Activated CD4-positive, alpha-beta T cell treated with anti-CD3 and anti-CD28 coated beads, Interleukin-2, Interleukin-4, amounts not matched to agents 100 ng/mL and 50 ng/mL, durations not matched to agents 16 hours and 8 hours (primary cell): ENCODE data around the gene STAT4.

Experiments
- DNase-seq: peaks from one replicate; pipeline ENCODE4 v3.0.0-alpha.2; 2020; ENCODE audit warnings: low spot score

Gene STAT4, protein sequence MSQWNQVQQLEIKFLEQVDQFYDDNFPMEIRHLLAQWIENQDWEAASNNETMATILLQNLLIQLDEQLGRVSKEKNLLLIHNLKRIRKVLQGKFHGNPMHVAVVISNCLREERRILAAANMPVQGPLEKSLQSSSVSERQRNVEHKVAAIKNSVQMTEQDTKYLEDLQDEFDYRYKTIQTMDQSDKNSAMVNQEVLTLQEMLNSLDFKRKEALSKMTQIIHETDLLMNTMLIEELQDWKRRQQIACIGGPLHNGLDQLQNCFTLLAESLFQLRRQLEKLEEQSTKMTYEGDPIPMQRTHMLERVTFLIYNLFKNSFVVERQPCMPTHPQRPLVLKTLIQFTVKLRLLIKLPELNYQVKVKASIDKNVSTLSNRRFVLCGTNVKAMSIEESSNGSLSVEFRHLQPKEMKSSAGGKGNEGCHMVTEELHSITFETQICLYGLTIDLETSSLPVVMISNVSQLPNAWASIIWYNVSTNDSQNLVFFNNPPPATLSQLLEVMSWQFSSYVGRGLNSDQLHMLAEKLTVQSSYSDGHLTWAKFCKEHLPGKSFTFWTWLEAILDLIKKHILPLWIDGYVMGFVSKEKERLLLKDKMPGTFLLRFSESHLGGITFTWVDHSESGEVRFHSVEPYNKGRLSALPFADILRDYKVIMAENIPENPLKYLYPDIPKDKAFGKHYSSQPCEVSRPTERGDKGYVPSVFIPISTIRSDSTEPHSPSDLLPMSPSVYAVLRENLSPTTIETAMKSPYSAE

DNA sequence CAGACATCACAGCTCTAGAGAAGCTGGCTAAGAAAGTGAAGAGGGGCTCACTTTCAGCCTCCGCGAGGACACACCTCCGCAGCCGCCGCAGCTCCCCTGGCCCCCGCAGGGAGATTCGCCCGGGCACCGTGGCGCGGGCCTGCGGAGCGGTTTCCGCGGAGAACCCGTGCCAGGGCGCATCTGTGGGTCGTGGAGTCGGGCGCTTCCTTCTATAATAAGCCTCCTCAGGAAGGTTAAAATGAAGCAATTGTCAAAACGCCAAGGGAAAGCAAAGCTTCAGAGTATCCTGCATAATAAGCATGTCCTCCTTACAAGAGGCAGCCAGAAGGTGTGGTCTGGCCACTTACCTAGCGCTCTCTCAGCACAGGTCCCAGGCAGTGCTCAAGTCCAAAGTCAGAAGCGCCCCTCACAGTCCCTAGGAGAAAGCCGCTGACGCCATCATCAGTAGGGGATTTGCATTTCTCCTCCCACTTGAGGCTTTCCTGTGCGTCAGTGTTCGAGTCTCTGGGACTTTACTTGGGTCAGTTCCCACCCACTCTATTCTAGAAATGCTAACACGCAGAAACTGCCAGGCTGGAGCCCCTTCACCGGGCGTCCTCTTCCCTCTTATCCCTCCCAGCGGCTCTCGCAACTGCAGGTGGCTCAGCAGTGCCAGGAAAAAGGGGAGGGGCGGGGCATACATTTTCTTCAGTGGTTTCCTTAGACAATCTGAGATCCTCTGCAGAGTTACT is at the start of gene STAT4:
Gene STAT4, minus strand, starts transcription at position 395 of the 731 bp plus-strand sequence. CDS start 2,791 bp downstream, outside the sequence.
- DNase-seq: peak; percentile 81

DNA sequence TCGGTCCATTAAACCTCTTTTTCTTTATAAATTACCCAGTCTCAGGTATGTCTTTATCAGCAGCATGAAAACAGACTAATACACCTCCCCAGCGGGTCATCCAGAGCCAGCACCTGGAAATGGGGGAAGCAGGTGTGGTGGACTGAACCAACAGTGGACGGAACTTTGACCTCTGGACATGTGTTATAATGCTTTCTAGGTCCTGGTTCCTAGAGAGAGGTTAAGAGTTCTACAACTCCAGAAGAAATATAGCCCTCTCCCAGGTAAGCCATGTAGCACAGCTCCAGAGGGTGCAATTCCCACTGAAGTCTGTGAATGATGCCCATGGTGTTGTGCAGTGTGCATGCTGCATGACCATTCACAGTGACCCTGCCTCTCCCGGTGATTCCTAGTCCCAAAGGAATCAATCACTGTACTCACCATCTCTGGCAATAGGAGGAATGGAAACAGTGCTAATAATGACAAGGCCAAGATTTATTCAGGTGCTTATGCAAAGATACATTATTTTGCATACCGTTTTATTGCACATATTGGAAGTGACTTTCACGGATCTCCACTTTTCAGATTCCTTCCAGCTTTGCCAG is 49.2 kb upstream of the STAT4 start:
- no peak for DNase-seq

DNA sequence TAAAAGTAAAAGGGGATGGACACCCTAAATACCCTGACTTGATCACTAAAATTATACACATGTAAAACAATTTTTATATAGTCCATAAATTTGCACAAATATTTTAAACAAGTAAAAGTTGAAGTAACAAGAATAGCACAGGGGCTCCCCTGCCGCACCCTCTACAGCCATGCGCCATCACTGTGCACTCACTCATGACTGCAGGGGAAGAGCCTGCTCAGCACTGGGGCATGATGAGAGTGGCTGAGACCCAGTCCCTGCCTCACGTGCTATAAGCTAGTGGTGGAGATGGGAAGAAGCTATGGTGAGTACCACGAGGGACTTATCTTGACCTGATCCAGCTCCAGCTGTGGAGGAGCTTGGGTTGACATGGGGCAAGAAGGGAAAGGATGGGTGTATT is 47.5 kb upstream of the STAT4 start:
- DNase-seq: no peak

DNA sequence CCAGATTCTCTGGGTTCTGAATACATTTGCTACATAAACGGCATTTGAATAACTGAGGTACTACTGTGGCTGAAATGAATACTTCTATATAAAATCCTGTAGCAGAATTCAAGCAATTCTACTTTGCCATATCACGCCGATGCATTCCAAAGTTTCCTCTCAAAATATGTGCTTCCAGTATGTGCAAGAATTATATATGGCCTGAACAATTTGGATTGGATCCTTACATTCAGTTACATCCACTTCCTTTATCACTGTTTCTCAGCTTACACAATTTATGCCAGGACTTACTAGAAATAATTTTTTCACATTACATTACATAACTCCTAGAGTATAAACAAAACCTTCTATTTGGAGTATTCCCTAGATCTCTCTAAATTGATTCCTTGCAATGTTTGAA is 46.3 kb upstream of the STAT4 start:
- no peak for DNase-seq

DNA sequence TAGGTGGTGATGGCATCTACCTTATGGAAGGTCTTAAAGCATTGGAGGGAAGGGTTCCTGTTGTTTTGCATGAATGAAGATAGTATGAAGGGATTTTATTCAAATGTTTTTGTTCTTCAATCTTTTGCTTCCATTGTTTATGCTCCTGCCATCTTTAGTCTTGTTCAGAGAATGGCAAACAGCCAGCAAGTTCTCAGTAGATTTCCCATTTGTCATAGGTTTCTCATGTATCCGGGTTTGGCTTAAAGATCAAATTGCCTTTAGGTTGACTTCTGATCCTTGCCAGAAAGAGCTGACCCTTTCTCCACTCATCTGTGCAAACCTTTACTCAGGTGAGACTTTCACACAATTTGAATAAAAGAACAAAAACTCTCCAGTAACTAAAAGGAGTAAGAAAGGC is 44.2 kb upstream of the STAT4 start:
- DNase-seq: no peak

DNA sequence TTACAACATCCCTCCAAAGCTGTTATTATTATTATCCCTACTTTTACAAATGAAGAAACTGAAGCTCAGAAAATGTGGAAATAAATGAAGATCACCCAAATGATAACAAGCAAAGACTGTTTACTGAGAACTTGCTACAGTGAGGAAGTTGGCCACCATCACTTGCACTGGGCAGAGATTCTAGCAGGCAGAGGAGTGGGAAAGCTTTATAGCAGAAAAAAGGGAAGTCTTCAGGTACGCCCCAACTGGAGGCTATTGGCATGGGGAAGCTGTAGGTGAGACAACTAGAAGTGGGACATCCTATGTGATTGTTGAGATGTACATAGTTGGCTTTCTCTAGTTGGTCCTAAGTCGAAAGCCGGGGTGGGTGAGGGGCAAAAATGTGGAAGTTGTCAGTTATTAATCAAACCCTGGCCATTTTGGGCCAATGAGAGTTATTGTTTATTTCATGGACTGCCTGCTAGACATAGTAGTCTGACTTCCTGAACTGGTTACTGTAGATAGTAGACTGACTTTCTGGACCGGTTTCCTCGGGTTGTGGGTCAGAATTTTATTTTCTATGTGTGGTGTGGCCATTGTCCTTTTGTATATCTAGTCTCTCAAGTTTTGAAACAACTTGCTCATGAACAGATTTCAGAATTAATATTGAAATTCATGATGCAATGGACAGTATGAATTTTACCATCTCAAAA is 40.2 kb upstream of the STAT4 start:
- DNase-seq: no peak

DNA sequence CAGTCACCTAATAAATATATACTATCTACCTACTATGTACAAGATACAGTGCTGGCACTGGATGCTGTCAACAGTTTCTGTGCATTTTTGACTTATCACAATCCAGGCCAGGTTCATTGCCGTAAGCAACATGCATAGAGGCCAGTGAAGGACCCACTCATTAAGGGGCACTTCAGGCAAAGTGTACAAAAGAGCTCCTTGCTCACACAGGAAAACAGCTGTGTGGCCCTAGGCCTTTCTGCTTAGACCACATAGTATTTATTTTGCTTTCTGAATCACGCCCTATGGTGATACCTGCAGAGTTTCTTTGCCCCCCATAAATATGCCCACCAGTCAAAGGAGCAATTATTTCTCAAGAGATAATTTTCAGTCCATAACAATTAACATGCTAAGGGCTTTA is 39.6 kb upstream of the STAT4 start:
- no peak for DNase-seq

DNA sequence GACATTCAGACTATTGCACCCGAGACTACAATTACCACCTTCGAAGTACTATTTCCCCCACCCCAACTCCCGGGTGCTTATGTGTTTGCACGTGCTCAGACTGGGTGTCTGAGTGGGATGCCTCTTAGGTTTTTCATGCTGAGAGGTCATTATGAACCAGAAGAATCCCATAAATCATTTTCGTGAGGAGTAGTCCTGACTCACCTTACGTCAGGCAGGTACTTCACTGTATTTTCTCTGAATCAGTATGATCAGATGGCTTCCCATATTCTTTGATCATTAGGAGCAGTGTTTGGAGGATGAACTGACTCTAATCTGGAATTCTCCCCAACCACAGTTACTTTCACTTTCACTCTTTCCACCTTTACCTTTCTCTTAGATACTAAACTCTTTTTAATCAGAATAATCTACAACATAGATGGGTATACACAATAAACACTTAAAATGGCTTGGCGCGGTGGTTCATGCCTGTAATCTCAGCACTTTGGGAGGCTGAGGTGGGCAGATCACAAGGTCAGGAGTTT is 38.4 kb upstream of the STAT4 start:
- no peak for DNase-seq

DNA sequence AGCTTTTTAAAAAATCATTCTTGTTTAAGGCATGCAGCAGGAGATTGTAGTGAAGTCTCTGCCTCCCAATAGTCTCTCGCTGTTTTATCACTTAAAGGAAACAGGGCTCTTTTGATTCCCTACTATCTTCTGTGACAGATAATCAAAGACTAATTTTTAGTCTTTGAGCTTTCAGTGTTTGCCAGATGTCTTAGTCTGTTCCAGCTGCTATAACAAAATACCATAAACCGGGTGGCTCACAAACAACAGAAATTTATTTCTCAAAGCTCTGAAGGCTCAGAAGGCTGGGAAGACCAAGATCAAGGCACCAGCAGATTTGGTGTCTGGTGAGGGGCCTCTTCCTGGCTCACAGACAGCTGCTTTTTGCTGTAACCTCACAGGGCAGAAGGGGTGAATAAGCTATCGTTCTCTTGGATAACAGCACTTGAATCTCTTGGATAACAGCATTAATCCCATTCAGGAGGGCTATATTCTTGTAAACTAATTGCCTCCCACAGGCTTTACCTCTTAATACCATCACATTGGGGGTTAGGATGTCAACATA is 37.8 kb upstream of the STAT4 start:
- DNase-seq: no peak

DNA sequence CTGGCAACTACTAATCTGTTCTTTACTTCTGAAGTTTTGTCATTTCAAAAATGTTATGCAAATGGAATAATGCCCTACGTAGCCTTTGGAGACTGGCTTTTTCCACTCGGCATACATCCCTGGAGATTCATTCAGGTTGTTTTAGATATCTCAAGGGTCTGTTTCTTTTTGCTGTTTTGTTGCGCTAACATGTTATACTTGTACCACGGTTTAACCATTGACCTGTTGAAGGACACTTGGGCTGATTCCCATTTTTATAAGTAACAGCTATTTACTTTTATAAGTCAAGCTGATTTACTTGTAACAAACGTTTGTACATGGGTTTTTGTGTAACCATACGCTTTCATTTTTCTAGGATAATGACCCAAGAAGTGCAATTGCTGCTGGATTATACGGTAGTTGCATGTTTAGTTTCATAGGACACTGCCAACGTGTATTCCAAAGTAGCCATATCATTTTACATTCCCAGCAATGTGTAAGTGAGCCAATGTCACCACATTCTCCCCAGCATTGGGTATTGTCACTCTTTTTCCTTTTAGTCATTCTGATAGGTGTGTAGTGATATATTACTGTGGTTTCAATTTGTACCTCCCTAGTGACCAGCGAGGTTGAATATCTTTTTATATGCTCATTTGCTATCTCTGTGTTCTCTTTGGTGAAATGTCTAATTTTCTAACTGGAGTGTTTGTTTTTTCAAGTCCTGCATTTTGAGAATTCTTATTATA is 36.5 kb upstream of the STAT4 start:
- DNase-seq: no peak

DNA sequence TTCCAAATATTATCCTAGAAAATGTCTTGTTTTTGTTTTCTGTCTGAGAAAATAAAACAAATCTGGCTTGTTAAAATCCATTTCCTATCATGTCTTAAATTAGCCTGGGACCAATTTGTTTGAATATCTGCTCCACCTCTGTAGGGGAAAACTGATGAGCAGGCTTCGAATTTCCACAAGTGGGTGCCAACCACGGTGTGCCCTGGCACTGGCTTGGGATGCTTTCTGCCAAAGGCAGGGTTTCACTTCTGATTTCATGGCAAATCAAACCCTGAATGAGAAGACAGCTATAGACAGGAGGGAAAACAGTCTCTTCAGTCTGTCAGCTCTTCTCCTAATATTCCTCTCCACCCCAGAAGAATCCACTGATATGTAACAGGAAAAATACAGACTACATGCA is 33.7 kb upstream of the STAT4 start:
- no peak for DNase-seq

DNA sequence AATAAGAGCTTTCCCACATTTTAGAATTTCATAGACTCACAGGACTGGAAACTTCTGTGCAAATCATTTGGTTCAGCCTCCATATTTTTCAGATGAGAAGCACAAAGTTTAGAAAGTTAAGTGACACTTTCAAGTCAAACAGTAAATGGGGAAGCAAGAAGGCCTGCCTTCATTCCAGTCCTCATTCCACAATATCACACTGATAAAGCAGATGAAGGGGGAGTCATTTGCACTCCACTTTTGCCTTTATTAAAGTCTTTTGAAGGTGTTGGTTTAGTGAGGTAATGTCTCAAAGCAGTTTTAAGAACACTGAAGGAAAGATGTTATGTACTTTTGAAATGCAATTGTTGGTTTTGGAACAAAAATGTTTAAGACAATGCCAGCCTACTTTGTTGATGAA is 32.7 kb upstream of the STAT4 start:
- DNase-seq: no peak

DNA sequence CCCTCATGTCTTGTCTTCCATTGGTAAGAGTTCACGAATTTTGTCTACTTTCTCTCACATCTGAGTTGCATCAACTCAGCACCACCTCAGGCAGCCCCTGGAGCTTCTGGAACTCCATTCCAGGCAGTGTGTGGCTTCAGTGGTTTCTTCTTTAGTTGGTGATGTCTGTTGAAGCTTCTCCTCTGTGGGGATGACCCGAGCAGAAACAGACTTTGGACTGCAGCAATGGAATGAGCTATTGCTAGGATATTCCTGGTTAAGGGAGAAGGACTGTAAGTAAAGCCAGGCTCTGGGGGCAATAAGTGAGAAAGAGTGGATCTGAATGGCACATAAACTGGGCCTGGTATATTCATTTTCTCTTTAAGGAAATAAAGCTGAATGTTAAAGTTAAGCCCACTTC is 32.3 kb upstream of the STAT4 start:
- no peak for DNase-seq

DNA sequence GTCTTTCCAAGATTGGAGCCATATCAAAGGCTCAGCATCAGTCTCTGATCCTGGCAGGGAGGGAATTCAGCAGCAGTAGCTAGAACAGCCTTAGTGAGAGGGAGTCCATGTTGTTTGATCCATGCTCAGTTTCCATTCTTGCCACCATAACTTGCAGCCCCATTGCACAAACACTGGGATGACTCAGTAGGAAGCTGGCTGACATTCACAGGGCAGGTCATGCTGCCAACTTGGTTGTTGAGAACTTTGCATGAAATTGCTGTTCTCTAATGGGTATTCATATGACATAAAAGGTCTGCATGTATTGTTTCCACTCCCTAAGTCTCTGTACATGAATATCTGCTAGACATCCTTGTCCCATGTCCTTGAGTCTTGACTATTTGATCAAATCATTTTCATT is 29.9 kb upstream of the STAT4 start:
- DNase-seq: no peak

DNA sequence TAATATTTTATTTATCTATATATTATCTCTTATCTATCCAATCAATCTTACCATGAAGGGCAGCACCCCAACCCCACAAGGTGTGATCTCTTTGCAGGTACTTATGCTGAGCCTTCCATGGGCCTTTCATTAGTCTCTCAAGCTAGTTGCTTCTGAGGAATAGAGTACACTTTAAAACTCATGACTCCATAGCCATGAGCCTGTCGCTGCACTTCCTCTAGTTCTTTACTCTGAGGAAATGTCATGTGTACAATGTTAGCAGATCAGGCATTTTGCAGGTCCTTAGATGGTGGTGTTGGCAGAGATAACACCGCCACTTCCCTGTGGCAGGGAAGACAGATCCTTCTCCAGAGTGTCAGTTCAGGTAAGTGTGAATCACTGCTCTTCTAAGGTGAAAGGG is 29.5 kb upstream of the STAT4 start:
- no peak for DNase-seq

DNA sequence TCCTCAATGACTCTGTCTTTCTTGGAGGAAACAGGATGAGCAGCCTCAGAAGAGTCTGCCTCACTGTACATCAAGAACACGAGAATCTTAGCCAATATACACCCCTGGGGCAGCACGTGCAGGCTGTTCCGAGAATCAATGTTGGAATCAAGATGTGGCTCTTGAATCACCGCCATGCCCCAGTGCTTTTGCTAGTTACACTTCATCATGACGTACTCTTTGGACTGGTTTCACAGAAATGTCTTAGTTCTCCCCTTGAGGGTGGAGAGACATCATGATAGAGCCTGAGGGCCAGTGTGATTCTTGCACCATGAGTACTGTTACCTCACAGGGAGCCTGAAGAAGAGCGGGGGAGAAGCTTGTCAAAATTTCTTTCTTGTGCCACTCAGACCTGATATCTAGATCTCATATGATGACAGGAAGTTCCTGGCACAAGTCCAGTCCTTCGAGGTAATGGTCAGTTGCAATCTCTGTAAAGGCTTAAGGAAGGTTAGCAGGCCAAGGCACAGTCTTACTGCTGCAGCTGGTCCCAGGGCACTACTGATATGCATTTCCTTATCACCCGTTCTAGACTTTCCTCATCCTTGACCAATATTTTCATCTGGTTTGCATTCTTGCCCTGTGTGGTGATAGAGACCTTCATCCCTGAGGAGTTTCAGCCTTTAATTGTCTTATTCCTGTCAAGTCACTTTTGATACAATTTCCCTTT is 28.2 kb upstream of the STAT4 start:
- DNase-seq: no peak

DNA sequence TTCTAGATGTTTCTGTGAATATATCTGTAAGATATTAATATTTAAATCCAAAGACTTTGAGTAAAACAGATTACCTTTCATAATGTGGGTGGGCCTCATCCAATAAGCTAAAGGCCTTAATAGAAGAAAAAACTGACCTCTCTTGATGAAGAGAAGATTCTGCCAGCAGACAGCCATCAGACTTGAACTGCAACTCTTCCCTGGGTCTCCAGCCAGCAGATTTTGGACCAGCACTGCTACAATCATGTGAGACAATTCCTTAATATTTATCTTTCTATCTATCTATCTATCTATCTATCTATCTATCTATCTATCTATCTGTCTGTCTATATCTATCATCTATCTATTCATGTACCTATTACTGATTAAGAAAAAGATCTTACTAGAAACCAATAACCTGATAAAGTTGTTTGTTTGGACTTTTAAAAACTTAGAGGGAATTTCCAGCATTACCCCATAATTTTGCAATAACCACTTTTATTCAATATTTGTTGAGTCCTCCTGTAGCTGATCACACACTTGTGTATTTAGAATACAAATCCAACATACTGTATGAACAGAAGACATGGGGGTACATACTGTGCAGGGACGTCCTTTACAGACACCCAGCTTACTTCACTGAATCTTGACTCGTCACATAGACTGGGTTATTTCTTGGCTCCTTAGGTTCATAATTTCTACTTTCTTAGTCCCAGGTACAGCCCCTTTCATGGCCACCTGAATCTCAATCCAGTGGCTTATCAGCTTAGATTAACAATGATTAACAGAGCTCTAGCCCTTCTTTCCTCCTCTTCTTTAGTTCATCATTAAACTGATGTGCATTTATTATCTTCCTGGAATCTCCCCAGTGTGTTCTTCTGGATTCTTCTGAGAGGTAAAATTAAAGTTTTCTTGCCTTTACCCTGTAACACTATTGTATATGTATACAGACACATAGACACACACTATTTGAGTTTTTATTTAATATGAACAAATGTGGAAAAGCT is 27.2 kb upstream of the STAT4 start:
- DNase-seq: no peak

DNA sequence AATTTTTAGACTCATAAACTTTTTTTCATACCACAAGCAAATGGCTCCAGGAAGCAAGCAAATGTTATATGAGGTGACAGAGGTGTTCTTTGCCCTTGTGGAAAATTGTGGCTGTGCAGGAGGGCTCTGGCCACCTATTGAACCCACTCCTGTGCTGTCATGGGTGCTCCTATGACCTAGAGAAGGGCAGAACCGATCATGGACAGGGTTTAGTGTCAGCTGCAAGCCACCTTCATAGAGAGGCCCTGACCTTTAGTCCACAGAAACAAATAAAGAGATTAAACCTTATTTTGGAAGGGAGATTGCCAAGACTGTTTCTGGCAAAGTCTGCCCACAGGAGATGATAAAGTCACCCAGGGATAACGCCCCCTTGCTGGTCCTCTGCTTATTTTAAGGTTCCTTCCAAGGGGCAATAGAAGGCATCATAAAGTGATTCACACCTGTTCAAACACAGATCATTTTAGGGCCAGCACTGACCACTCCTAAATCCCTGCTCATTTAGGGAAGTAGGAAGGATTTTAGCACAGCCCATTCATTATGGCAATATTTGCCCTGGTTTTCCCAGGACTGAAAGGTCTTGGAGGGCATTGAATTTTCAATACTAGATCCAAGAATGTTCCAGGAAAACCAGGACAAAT is 26.1 kb upstream of the STAT4 start:
- no peak for DNase-seq
